ENCODE results near the gene NEO1. TPM values are rescaled to one million over a fixed set of nuclear protein-coding genes. Genes with fewer than 3 reads are reported as not detected.
A peak's percentile ranks its signal among the peaks of the same experiment; 100 is the strongest.

Gene NEO1
- total RNA-seq, 2 donors from 2014 or later: 108 to 130 TPM

- no peaks in the 10 kb centered on the region for H3K27me3 ChIP-seq
- DNase-seq: no peak
- peaks cover 12% of the 10 kb centered on the region for H3K4me1 ChIP-seq
- no peak for TF ChIP-seq CTCF (IDR thresholded peaks at IDR 0.05)
- no peaks in the 10 kb centered on the region for H3K9me3 ChIP-seq
- H3K9ac ChIP-seq (ENCODE audit: low read depth in 2 of 2, low read length in 2 of 2): no peak overlapping the region
- H3K36me3 ChIP-seq: no peaks in the 10 kb centered on the region
- intact Hi-C loops (cut with DNase I): loop anchor here (5.0 kb wide), 1 partner anchor 288 kb away; no protein-coding TSS in a partner anchor
- H3K4me3 ChIP-seq: no peak overlapping the region
- no peak overlapping the region for H3K27ac ChIP-seq
Measured at GRCh38 chr15:73075160-73075859, 23.0 kb downstream of the NEO1 start.

- H3K9ac ChIP-seq (ENCODE audit: low read depth in 2 of 2, low read length in 2 of 2): peak overlapping the region in 1 of 2 donors; percentile 21
- H3K9me3 ChIP-seq: no peaks in the 10 kb centered on the region
- H3K36me3 ChIP-seq: no peaks in the 10 kb centered on the region
- no peak for DNase-seq
- H3K27ac ChIP-seq: peak overlapping the region; percentile 28
- peaks cover 12% of the 10 kb centered on the region for H3K4me1 ChIP-seq
- no peak for TF ChIP-seq CTCF (IDR thresholded peaks at IDR 0.05)
- intact Hi-C loops (cut with DNase I): loop anchor here (5.0 kb wide), 1 partner anchor 291 kb away; no protein-coding TSS in a partner anchor
- no peak overlapping the region for H3K4me3 ChIP-seq
- H3K27me3 ChIP-seq: no peaks in the 10 kb centered on the region
Measured at GRCh38 chr15:73078291-73078690, 26.0 kb downstream of the NEO1 start.

DNA sequence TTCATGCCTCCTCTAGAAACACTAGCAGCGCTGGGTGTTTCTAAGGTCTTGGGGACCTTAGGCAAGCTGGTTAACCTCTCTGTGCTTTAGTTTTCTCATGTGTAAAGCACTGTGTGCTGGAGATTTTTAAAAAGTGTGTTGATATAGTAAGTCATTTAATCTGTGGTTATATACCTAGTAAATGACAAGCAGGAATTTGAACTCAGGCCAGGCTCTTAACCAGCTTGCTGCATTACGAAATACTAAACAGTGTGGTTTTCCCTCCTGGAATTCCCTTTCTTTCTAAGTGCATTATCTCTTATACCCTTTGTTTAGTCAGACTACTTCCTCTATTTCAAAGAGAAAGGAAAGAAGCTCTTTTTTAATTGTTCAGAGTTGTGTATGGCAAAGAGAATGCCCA lies 26.5 kb downstream of the NEO1 start:
- Histone ChIP-seq H3K4me3 (no peak overlapping the region), H3K27ac (peak overlapping the region; percentile 28), H3K9me3 (no peaks in the 10 kb centered on the region), H3K9ac (ENCODE audit: low read depth in 2 of 2, low read length in 2 of 2) (peak overlapping the region in 1 of 2 donors; percentile 21), H3K4me1 (peaks cover 12% of the 10 kb centered on the region), H3K27me3 (no peaks in the 10 kb centered on the region), H3K36me3 (no peaks in the 10 kb centered on the region)
- no peak for TF ChIP-seq CTCF (IDR thresholded peaks at IDR 0.05)
- peak; percentile 60 for DNase-seq
- intact Hi-C loops (cut with DNase I): loop anchor here (5.0 kb wide), 1 partner anchor 291 kb away; no protein-coding TSS in a partner anchor

GRCh38 chr15:73079565-73079964 lies 27.3 kb downstream of the NEO1 start:
- intact Hi-C loops (cut with DNase I): loop anchor here (5.0 kb wide), 1 partner anchor 292 kb away; no protein-coding TSS in a partner anchor
- no peaks in the 10 kb centered on the region for H3K36me3 ChIP-seq
- H3K4me3 ChIP-seq: no peak overlapping the region
- peaks cover 12% of the 10 kb centered on the region for H3K4me1 ChIP-seq
- H3K9ac ChIP-seq (ENCODE audit: low read depth in 2 of 2, low read length in 2 of 2): no peak overlapping the region
- H3K27ac ChIP-seq: peak overlapping the region; percentile 28
- DNase-seq: no peak
- H3K27me3 ChIP-seq: no peaks in the 10 kb centered on the region
- no peak for TF ChIP-seq CTCF (IDR thresholded peaks at IDR 0.05)
- no peaks in the 10 kb centered on the region for H3K9me3 ChIP-seq

- Histone ChIP-seq H3K4me1 (peaks cover 12% of the 10 kb centered on the region), H3K9me3 (no peaks in the 10 kb centered on the region), H3K4me3 (no peak overlapping the region), H3K36me3 (no peaks in the 10 kb centered on the region), H3K27ac (no peak overlapping the region), H3K27me3 (no peaks in the 10 kb centered on the region), H3K9ac (ENCODE audit: low read depth in 2 of 2, low read length in 2 of 2) (no peak overlapping the region)
- peak; percentile 58 for TF ChIP-seq CTCF (IDR thresholded peaks at IDR 0.05)
- intact Hi-C loops (cut with DNase I): loop anchor here (2.0 kb wide), 1 partner anchor 285 kb away; no protein-coding TSS in a partner anchor
- peak; percentile 47 for DNase-seq
Measured at GRCh38 chr15:73081321-73081958, 29.2 kb downstream of the NEO1 start.

All from colonic mucosa (tissue), 4 donors.